SK-N-SH treated with all-trans-retinoic acid at 6 μM for 48 hours (cell line): ENCODE data around the gene AGAP1.

ENCODE experiments used
- ATAC-seq: fragments of 200-7000 bp; cut with Tn5 transposase; 3 replicates; pipeline ENCODE4 v1.9.1; 2020; ENCODE audit warnings: mild to moderate bottlenecking, moderate library complexity
- ARNTL ChIP-seq: fragments of 450-650 bp; formaldehyde crosslinking; IDR thresholded peaks from 2 replicates; pipeline ENCODE4 v1.5.0; 2020; ENCODE audit warnings: low read depth, mild to moderate bottlenecking, moderate library complexity, borderline replicate concordance
- BACH2 ChIP-seq: fragments of 250-450 bp; sonication (Bioruptor Pico); IDR thresholded peaks from 2 replicates; pipeline ENCODE4 v1.9.0; 2021; ENCODE audit warnings: mild to moderate bottlenecking, borderline replicate concordance
- CSDC2 ChIP-seq: fragments of 250-450 bp; sonication (Bioruptor Pico); IDR thresholded peaks from 2 replicates; pipeline ENCODE4 v1.5.0; 2020; ENCODE audit warnings: mild to moderate bottlenecking, moderate library complexity
- CSRNP3 ChIP-seq: fragments of 250-450 bp; sonication (Bioruptor Pico); IDR thresholded peaks from 2 replicates; pipeline ENCODE4 v1.5.1; 2021; ENCODE audit warnings: mild to moderate bottlenecking, moderate library complexity
- ESRRG ChIP-seq: fragments of 250-450 bp; sonication (Bioruptor Pico); IDR thresholded peaks from 2 replicates; pipeline ENCODE4 v1.6.1; 2021; ENCODE audit warnings: mild to moderate bottlenecking
- GLIS3 ChIP-seq: fragments of 250-450 bp; sonication (Bioruptor Pico); IDR thresholded peaks from 2 replicates; pipeline ENCODE4 v1.5.0; 2020; ENCODE audit warnings: mild to moderate bottlenecking, moderate library complexity
- ISL1 ChIP-seq: fragments of 250-450 bp; sonication (Bioruptor Pico); IDR thresholded peaks from 2 replicates; pipeline ENCODE4 v2.1.2; 2022; ENCODE audit warnings: mild to moderate bottlenecking, moderate library complexity
- OSR1 ChIP-seq: fragments of 250-450 bp; sonication (Bioruptor Pico); IDR thresholded peaks from 2 replicates; pipeline ENCODE4 v1.8.0; 2022; ENCODE audit warnings: moderate library complexity, mild to moderate bottlenecking, inconsistent platforms
- POU6F1 ChIP-seq: fragments of 250-450 bp; sonication (Bioruptor Pico); IDR thresholded peaks from 2 replicates; pipeline ENCODE4 v1.8.0; 2021; ENCODE audit warnings: low read depth, mild to moderate bottlenecking, moderate library complexity, borderline replicate concordance
- PPARA ChIP-seq: fragments of 250-450 bp; sonication (Bioruptor Pico); IDR thresholded peaks from 2 replicates; pipeline ENCODE4 v1.5.0; 2020; ENCODE audit warnings: mild to moderate bottlenecking, borderline replicate concordance
- RARB ChIP-seq: fragments of 250-450 bp; sonication (Bioruptor Pico); IDR thresholded peaks from 2 replicates; pipeline ENCODE4 v1.8.0; 2021; ENCODE audit warnings: mild to moderate bottlenecking, moderate library complexity
- SNAI2 ChIP-seq: fragments of 250-450 bp; sonication (Bioruptor Pico); IDR thresholded peaks from 2 replicates; pipeline ENCODE4 v1.5.0; 2020; ENCODE audit warnings: mild to moderate bottlenecking, moderate library complexity
- TCF4 ChIP-seq: fragments of 250-450 bp; sonication (Bioruptor Pico); IDR thresholded peaks from 2 replicates; pipeline ENCODE4 v1.8.0; 2021; ENCODE audit warnings: mild to moderate bottlenecking, moderate library complexity, borderline replicate concordance
- TOX ChIP-seq: fragments of 250-450 bp; sonication (Bioruptor Pico); IDR thresholded peaks from 2 replicates; pipeline ENCODE4 v1.8.0; 2021; ENCODE audit warnings: mild to moderate bottlenecking, moderate library complexity, borderline replicate concordance
- ZC3H10 ChIP-seq: fragments of 250-450 bp; sonication (Bioruptor Pico); IDR thresholded peaks from 2 replicates; pipeline ENCODE4 v1.5.1; 2021; ENCODE audit warnings: mild to moderate bottlenecking, moderate library complexity
- ZFP3 ChIP-seq: fragments of 250-450 bp; sonication (Bioruptor Pico); IDR thresholded peaks from 2 replicates; pipeline ENCODE4 v1.5.0; 2020; ENCODE audit warnings: mild to moderate bottlenecking, moderate library complexity
- ZFP30 ChIP-seq: fragments of 450-650 bp; formaldehyde crosslinking; IDR thresholded peaks from 2 replicates; pipeline ENCODE4 v1.5.0; 2022; ENCODE audit warnings: mild to moderate bottlenecking, moderate library complexity
- ZNF70 ChIP-seq: fragments of 450-650 bp; formaldehyde crosslinking; IDR thresholded peaks from 2 replicates; pipeline ENCODE4 v1.5.0; 2020; ENCODE audit warnings: mild to moderate bottlenecking, moderate library complexity
- ZNF8 ChIP-seq: fragments of 450-650 bp; formaldehyde crosslinking; IDR thresholded peaks from 2 replicates; pipeline ENCODE4 v1.5.0; 2020; ENCODE audit warnings: mild to moderate bottlenecking, moderate library complexity
- TF ChIP-seq, protein P1 (sequence below): fragments of 250-450 bp; sonication (Bioruptor Pico); IDR thresholded peaks from 2 replicates; pipeline ENCODE4 v1.5.0; 2020; ENCODE audit warnings: mild to moderate bottlenecking, moderate library complexity

The AGAP1 gene

GRCh38 chr2:235956281-235956970 lies 462.6 kb downstream of the AGAP1 start:
- TF ChIP-seq, protein P1, sequence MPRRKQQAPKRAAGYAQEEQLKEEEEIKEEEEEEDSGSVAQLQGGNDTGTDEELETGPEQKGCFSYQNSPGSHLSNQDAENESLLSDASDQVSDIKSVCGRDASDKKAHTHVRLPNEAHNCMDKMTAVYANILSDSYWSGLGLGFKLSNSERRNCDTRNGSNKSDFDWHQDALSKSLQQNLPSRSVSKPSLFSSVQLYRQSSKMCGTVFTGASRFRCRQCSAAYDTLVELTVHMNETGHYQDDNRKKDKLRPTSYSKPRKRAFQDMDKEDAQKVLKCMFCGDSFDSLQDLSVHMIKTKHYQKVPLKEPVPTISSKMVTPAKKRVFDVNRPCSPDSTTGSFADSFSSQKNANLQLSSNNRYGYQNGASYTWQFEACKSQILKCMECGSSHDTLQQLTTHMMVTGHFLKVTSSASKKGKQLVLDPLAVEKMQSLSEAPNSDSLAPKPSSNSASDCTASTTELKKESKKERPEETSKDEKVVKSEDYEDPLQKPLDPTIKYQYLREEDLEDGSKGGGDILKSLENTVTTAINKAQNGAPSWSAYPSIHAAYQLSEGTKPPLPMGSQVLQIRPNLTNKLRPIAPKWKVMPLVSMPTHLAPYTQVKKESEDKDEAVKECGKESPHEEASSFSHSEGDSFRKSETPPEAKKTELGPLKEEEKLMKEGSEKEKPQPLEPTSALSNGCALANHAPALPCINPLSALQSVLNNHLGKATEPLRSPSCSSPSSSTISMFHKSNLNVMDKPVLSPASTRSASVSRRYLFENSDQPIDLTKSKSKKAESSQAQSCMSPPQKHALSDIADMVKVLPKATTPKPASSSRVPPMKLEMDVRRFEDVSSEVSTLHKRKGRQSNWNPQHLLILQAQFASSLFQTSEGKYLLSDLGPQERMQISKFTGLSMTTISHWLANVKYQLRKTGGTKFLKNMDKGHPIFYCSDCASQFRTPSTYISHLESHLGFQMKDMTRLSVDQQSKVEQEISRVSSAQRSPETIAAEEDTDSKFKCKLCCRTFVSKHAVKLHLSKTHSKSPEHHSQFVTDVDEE (CRISPR knock-in tag) = no peak
- no peak for TF ChIP-seq ZC3H10 (CRISPR knock-in tag)
- TF ChIP-seq CSDC2 (CRISPR knock-in tag) = no peak
- no peak for TF ChIP-seq RARB (CRISPR knock-in tag)
- TF ChIP-seq ARNTL (CRISPR knock-in tag) = no peak
- no peak for TF ChIP-seq GLIS3
- no peak for TF ChIP-seq PPARA (CRISPR knock-in tag)
- no peak for TF ChIP-seq ISL1
- TF ChIP-seq BACH2 (CRISPR knock-in tag) = no peak
- no peak for TF ChIP-seq ESRRG (CRISPR knock-in tag)
- no peak for TF ChIP-seq POU6F1 (CRISPR knock-in tag)
- TF ChIP-seq ZFP3 = no peak
- no peak for TF ChIP-seq TCF4 (CRISPR knock-in tag)
- no peak for TF ChIP-seq ZNF70 (CRISPR knock-in tag)
- no peak for TF ChIP-seq OSR1 (CRISPR knock-in tag)
- ATAC-seq = no peak

DNA sequence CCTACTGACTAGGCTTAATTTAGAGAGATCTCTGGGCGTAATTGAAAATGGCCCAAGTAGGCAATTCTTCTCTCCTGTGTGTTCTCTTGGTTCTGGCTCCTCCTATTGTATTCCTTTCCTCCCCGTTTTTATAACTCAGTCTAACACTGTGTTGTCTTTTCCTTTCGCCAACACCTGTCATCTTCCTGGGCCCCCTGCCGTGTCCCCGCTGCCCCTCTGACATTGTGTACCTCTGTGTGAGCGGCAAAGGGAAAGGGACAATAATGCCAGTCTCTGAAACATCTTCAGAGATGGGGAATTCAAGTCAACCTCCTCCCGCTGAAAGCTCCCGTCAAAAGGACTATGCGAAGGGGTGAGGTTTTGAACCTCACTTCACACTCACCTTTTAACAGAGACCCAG lies 463.4 kb downstream of the AGAP1 start:
- no peak for ATAC-seq
- TF ChIP-seq TOX (CRISPR knock-in tag) (no peak), ZFP3 (no peak), ISL1 (no peak), SNAI2 (CRISPR knock-in tag) (no peak), ESRRG (CRISPR knock-in tag) (no peak), ZNF8 (CRISPR knock-in tag) (no peak)
- TF ChIP-seq, all 23 proteins: peak for 0

DNA sequence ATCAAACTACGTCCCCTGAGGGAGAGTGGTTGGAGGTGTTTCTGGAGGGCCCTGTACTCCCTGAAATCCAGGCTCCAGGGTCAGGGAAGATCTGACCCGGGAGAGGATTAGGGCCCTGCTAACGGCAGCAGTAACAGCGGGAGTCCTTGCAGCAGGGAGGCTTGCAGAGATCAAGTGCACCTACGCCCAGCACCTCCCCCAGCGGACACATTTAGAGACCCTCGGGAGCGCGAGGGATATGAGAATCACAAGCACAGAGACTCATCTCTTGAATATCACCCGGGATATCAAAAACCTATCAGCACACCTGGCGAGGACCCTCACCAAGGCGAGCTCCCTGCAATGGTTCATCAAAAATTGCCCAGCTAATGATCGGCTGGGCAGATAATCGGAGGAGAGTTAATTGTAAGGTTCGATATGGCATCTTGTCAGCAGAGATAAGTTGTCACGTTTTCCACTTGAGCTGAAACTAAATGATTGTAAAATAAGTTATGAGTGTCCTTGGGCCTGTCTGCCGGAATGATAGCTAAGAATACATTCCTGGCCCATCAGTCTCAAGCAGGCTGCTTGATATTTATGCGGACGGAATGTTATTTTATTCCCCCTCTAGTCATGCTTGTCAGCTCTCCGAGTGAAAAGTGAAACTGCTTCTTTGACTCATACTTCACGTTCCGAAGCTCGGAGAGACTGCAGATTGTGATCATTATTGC lies 464.5 kb downstream of the AGAP1 start:
- no peak for TF ChIP-seq POU6F1 (CRISPR knock-in tag)
- no peak for TF ChIP-seq ZC3H10 (CRISPR knock-in tag)
- TF ChIP-seq TCF4 (CRISPR knock-in tag) = no peak
- TF ChIP-seq RARB (CRISPR knock-in tag) = no peak
- no peak for TF ChIP-seq CSRNP3 (CRISPR knock-in tag)
- TF ChIP-seq, all 23 proteins: peak for 0
- no peak for ATAC-seq

GRCh38 chr2:235958931-235959410 lies 465.1 kb downstream of the AGAP1 start:
- TF ChIP-seq ZNF70 (CRISPR knock-in tag) = no peak
- no peak for TF ChIP-seq CSRNP3 (CRISPR knock-in tag)
- no peak for TF ChIP-seq ESRRG (CRISPR knock-in tag)
- no peak for TF ChIP-seq POU6F1 (CRISPR knock-in tag)
- TF ChIP-seq PPARA (CRISPR knock-in tag) = no peak
- no peak for TF ChIP-seq TOX (CRISPR knock-in tag)
- TF ChIP-seq GLIS3 = no peak
- TF ChIP-seq SNAI2 (CRISPR knock-in tag) = no peak
- no peak for TF ChIP-seq ZFP3
- no peak for TF ChIP-seq ZFP30
- ATAC-seq = no peak
